Measurements from ENCODE around the gene CNTN5. TPM values are rescaled to one million over a fixed set of nuclear protein-coding genes. Genes with fewer than 3 reads are reported as not detected.

Gene CNTN5
- polyA plus RNA-seq, 1 donor (not counting 4 experiments of a cell fraction or from before 2014, with no cell fraction given), result not detected

DNA sequence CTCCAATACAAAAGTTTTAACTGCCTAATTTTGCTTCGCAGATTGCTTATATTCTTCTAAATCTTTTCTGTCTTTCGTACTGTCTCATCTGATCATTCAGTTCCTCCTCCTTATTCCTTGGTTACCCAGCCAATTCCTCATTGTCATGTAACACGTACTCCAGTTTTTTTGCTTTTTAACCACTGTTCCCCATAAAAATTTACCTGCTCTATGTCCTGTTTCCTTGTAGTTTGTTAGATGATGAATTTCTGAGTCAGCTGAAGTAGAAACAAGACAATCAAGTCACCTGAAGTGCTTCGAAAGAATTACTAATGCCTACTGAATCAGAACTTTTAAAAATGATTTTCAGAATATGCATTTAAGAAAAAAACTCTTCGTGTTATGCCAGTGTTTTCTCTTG, 150.6 kb downstream of the CNTN5 start:
- no peaks in the 10 kb centered on the region for H3K36me3 ChIP-seq (ENCODE audit: control insufficient read depth in 2 of 2, extremely low read depth in 1 of 2, insufficient read depth in 2 of 2, low read length in 2 of 2)
- H3K79me2 ChIP-seq (ENCODE audit: control insufficient read depth, insufficient read depth, low read length), result no peaks in the 10 kb centered on the region
- H3K4me3 ChIP-seq (ENCODE audit: control insufficient read depth in 2 of 3, extremely low read depth in 1 of 3, insufficient read depth in 2 of 3, low read depth in 1 of 3, low read length in 3 of 3), result no peak overlapping the region
- H2AFZ ChIP-seq (ENCODE audit: control insufficient read depth, low read length), result no peak overlapping the region
- H3K9me1 ChIP-seq (ENCODE audit: control insufficient read depth, extremely low read depth, insufficient read depth, low read length), result no peaks in the 10 kb centered on the region
- FAIRE-seq (no peak), DNase-seq (ENCODE audit: low read depth, low spot score) (no peak)
- H3K27ac ChIP-seq (ENCODE audit: control insufficient read depth, insufficient read depth, low read length), result no peak overlapping the region
- H3K27me3 ChIP-seq (ENCODE audit: control insufficient read depth, extremely low read depth, insufficient read depth, low read length), result no peaks in the 10 kb centered on the region
- no peak for TF ChIP-seq EZH2 (IDR thresholded peaks at IDR 0.05; ENCODE audit: low read length)
- TF ChIP-seq, protein P1, sequence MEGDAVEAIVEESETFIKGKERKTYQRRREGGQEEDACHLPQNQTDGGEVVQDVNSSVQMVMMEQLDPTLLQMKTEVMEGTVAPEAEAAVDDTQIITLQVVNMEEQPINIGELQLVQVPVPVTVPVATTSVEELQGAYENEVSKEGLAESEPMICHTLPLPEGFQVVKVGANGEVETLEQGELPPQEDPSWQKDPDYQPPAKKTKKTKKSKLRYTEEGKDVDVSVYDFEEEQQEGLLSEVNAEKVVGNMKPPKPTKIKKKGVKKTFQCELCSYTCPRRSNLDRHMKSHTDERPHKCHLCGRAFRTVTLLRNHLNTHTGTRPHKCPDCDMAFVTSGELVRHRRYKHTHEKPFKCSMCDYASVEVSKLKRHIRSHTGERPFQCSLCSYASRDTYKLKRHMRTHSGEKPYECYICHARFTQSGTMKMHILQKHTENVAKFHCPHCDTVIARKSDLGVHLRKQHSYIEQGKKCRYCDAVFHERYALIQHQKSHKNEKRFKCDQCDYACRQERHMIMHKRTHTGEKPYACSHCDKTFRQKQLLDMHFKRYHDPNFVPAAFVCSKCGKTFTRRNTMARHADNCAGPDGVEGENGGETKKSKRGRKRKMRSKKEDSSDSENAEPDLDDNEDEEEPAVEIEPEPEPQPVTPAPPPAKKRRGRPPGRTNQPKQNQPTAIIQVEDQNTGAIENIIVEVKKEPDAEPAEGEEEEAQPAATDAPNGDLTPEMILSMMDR (optimal IDR thresholded peaks at IDR 0.05 in 1 of 3, IDR thresholded peaks at IDR 0.05 in 1 of 3, conservative IDR thresholded peaks at IDR 0.05 in 1 of 3; ENCODE audit: extremely low read depth in 1 of 3, insufficient read depth in 2 of 3, low read length in 3 of 3), result no peak
- H4K20me1 ChIP-seq (ENCODE audit: control insufficient read depth, extremely low read depth, insufficient read depth, low read length), result no peaks in the 10 kb centered on the region
- dilution Hi-C loops (cut with MboI; ENCODE audit: extremely low pct_ligation_motif_present, low sequenced_read_pairs), result no loop called here
- no peak overlapping the region for H3K9ac ChIP-seq (ENCODE audit: control insufficient read depth, extremely low read depth, insufficient read depth, low read length)
- H3K4me1 ChIP-seq (ENCODE audit: control insufficient read depth, extremely low read depth, insufficient read depth, low read length), result no peaks in the 10 kb centered on the region
- H3K9me3 ChIP-seq (ENCODE audit: control insufficient read depth, low read depth, low read length), result no peaks in the 10 kb centered on the region
- H3K4me2 ChIP-seq (ENCODE audit: control insufficient read depth, extremely low read depth, insufficient read depth, low read depth, low read length), result no peak overlapping the region

DNA sequence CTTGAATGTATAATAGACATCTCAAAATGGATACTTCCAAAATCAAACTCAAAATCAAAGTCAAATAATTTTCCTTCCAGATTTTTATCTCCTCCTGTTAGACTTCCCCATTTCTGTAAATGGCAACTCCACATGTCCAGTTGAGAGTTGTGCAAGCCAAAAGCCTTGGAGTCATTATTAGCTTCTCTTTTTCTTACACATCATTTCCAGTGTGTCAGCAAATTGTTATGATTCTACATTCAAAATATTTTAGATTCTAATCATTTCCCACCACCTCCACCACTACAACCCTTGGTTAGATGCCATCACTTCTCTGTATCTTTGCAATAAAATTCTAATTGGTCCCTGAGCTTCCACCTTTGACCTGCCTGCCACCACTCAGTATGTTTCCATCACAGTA, 155.7 kb downstream of the CNTN5 start:
- Histone ChIP-seq H4K20me1 (ENCODE audit: control insufficient read depth, extremely low read depth, insufficient read depth, low read length) (no peaks in the 10 kb centered on the region), H3K9me1 (ENCODE audit: control insufficient read depth, extremely low read depth, insufficient read depth, low read length) (no peaks in the 10 kb centered on the region), H2AFZ (ENCODE audit: control insufficient read depth, low read length) (no peak overlapping the region), H3K9me3 (ENCODE audit: control insufficient read depth, low read depth, low read length) (no peaks in the 10 kb centered on the region), H3K9ac (ENCODE audit: control insufficient read depth, extremely low read depth, insufficient read depth, low read length) (no peak overlapping the region), H3K79me2 (ENCODE audit: control insufficient read depth, insufficient read depth, low read length) (no peaks in the 10 kb centered on the region), H3K36me3 (ENCODE audit: control insufficient read depth in 2 of 2, extremely low read depth in 1 of 2, insufficient read depth in 2 of 2, low read length in 2 of 2) (no peaks in the 10 kb centered on the region), H3K27me3 (ENCODE audit: control insufficient read depth, extremely low read depth, insufficient read depth, low read length) (no peaks in the 10 kb centered on the region), H3K4me2 (ENCODE audit: control insufficient read depth, extremely low read depth, insufficient read depth, low read depth, low read length) (no peak overlapping the region), H3K27ac (ENCODE audit: control insufficient read depth, insufficient read depth, low read length) (no peak overlapping the region), H3K4me1 (ENCODE audit: control insufficient read depth, extremely low read depth, insufficient read depth, low read length) (no peaks in the 10 kb centered on the region), H3K4me3 (ENCODE audit: control insufficient read depth in 2 of 3, extremely low read depth in 1 of 3, insufficient read depth in 2 of 3, low read depth in 1 of 3, low read length in 3 of 3) (no peak overlapping the region)
- DNase-seq (ENCODE audit: low read depth, low spot score) (no peak), FAIRE-seq (no peak)
- TF ChIP-seq, protein P1 (optimal IDR thresholded peaks at IDR 0.05 in 1 of 3, IDR thresholded peaks at IDR 0.05 in 1 of 3, conservative IDR thresholded peaks at IDR 0.05 in 1 of 3; ENCODE audit: extremely low read depth in 1 of 3, insufficient read depth in 2 of 3, low read length in 3 of 3), result no peak
- TF ChIP-seq EZH2 (IDR thresholded peaks at IDR 0.05; ENCODE audit: low read length), result no peak
- dilution Hi-C loops (cut with MboI; ENCODE audit: extremely low pct_ligation_motif_present, low sequenced_read_pairs), result no loop called here
